A549 (cell line): ENCODE data around the gene SLC22A17.

Experiments
- CTCF ChIP-seq: fragments of >200 bp; sonication (Bioruptor Twin); formaldehyde crosslinking; IDR thresholded peaks from 3 replicates; pipeline ENCODE4 v1.5.1; 2016
- E2F6 ChIP-seq: IDR thresholded peaks from 2 replicates; pipeline ENCODE4 v1.6.1; 2012; ENCODE audit warnings: low read depth, borderline replicate concordance
- ELK1 ChIP-seq: fragments of 150-350 bp; IDR thresholded peaks from 2 replicates; pipeline ENCODE4 v1.6.1; 2014; ENCODE audit warnings: low read depth, mild to moderate bottlenecking, low read length
- EP300 ChIP-seq, 2 experiments: fragments of >200 bp; sonication (Bioruptor Twin); formaldehyde crosslinking; IDR thresholded peaks; 2 replicates in 1 of 2; 3 replicates in 1 of 2; pipeline ENCODE4 v1.6.1; 2016 to 2017
- HOXA7 ChIP-seq: fragments of 250-450 bp; sonication (Bioruptor Pico); IDR thresholded peaks from 2 replicates; pipeline ENCODE4 v1.5.0; 2020; ENCODE audit warnings: mild to moderate bottlenecking, moderate library complexity
- MAZ ChIP-seq: fragments of 150-350 bp; IDR thresholded peaks from 2 replicates; pipeline ENCODE4 v1.6.1; 2014; ENCODE audit warnings: antibody characterized with exemption, low read depth, low read length, borderline replicate concordance
- NFE2L2 ChIP-seq: fragments of 150-350 bp; conservative IDR thresholded peaks from 2 replicates; pipeline ENCODE4 v1.6.1; 2014; ENCODE audit warnings: low read length
- POLR2A ChIP-seq: IDR thresholded peaks from 2 replicates; pipeline ENCODE4 v1.6.1; 2012; ENCODE audit warnings: mild to moderate bottlenecking, low read length
- RAD21 ChIP-seq, 2 experiments: fragments of >200 bp in 1 of 2; sonication (Bioruptor Twin) in 1 of 2; formaldehyde crosslinking in 1 of 2; IDR thresholded peaks in 1 of 2; conservative IDR thresholded peaks in 1 of 2; 2 replicates in 1 of 2; 3 replicates in 1 of 2; pipeline ENCODE4 v1.6.1; 2012 to 2018; ENCODE audit warnings: inconsistent platforms in 1 of 2
- RARB ChIP-seq: fragments of 250-450 bp; sonication (Bioruptor Pico); IDR thresholded peaks from 2 replicates; pipeline ENCODE4 v1.8.0; 2021; ENCODE audit warnings: mild to moderate bottlenecking, moderate library complexity
- RNF2 ChIP-seq: fragments of 200-600 bp; sonication (generic); IDR thresholded peaks from 2 replicates; pipeline ENCODE4 v1.6.1; 2016; ENCODE audit warnings: low read depth, mild to moderate bottlenecking, antibody characterized with exemption, moderate library complexity, borderline replicate concordance
- SREBF2 ChIP-seq: fragments of 450-650 bp; IDR thresholded peaks from 2 replicates; pipeline ENCODE4 v1.6.1; 2014; ENCODE audit warnings: mild to moderate bottlenecking, moderate library complexity
- TFCP2L1 ChIP-seq: fragments of 250-450 bp; sonication (Bioruptor Pico); IDR thresholded peaks from 2 replicates; pipeline ENCODE4 v1.5.0; 2021; ENCODE audit warnings: mild to moderate bottlenecking
- USF2 ChIP-seq: fragments of 450-650 bp; IDR thresholded peaks from 2 replicates; pipeline ENCODE4 v1.6.1; 2014; ENCODE audit warnings: antibody characterized with exemption

- TF ChIP-seq MAZ (no peak), E2F6 (no peak), POLR2A (no peak), CTCF (no peak), NFE2L2 (no peak), HOXA7 (no peak), ELK1 (no peak), SREBF2 (no peak), EP300 (IDR thresholded peaks at IDR 0.05) (no peak), RAD21 (conservative IDR thresholded peaks at IDR 0.05 in 1 of 2, IDR thresholded peaks at IDR 0.05 in 1 of 2) (no peak), TFCP2L1 (CRISPR knock-in tag) (no peak), RARB (no peak), RNF2 (no peak), USF2 (no peak)
Observed at GRCh38 chr14:23377198-23377550, 24.5 kb upstream of the SLC22A17 start.
